Caco-2 (cell line): ENCODE results near the gene SMIM43. TPM values are rescaled to one million over a fixed set of nuclear protein-coding genes. Genes with fewer than 3 reads are reported as not detected.

ENCODE experiments used
- BruUV-seq: library from RNA; stranded (reverse); fragments of 400-500 nt; replicated peaks from 2 replicates; lab custom pipeline; 2021; lab: Mats Ljungman, UMichigan
- CTCF ChIA-PET: fragments of 300-600 bp; sonication (Branson Sonifier 250); formaldehyde crosslinking; loops from one replicate; lab custom pipeline; 2022; ENCODE audit warnings: antibody characterized with exemption; lab: Charles Lee
- POLR2A ChIA-PET: fragments of 300-600 bp; sonication (Branson Sonifier 250); formaldehyde crosslinking; loops from one replicate; lab custom pipeline; 2022; ENCODE audit warnings: antibody characterized with exemption; lab: Charles Lee
- DNase-seq, 2 experiments: peaks; one replicate each; pipeline versions ENCODE4 v3.0.0 to v3.0.0-alpha.2; 2020 to 2022
- H3K27me3 ChIP-seq: replicated peaks from 2 replicates; pipeline ENCODE4 v1.6.0; 2011; ENCODE audit warnings: low read length; ENCODE audit not compliant: control insufficient read depth, insufficient read depth
- H3K36me3 ChIP-seq: 2 replicates; pipeline ENCODE4 v1.5.1; 2011; ENCODE audit warnings: low read length; ENCODE audit not compliant: control insufficient read depth, insufficient read depth
- H3K4me1 ChIP-seq: fragments of 250-450 bp; sonication (Bioruptor Pico); 2 replicates; pipeline ENCODE4 v1.5.1; 2020; ENCODE audit warnings: mild to moderate bottlenecking
- H3K4me3 ChIP-seq: 2 replicates; pipeline ENCODE4 v1.5.1; 2011; ENCODE audit warnings: low read depth, mild to moderate bottlenecking, control low read depth, low read length
- H3K9me3 ChIP-seq: fragments of 250-450 bp; sonication (Bioruptor Pico); 2 replicates; pipeline ENCODE4 v1.5.1; 2020; ENCODE audit warnings: mild to moderate bottlenecking, moderate library complexity
- H3K27ac Mint-ChIP-seq: one replicate; pipeline ENCODE4 v1.8.0; 2022; ENCODE audit warnings: mixed read lengths; ENCODE audit not compliant: unreplicated experiment
- H3K27me3 Mint-ChIP-seq: one replicate; pipeline ENCODE4 v1.8.0; 2022; ENCODE audit warnings: mixed read lengths; ENCODE audit not compliant: insufficient read depth, unreplicated experiment
- H3K36me3 Mint-ChIP-seq: one replicate; pipeline ENCODE4 v1.8.0; 2022; ENCODE audit warnings: mild to moderate bottlenecking, mixed read lengths; ENCODE audit not compliant: insufficient read depth, unreplicated experiment
- H3K4me1 Mint-ChIP-seq: one replicate; pipeline ENCODE4 v1.8.0; 2022; ENCODE audit warnings: low read depth, mixed read lengths; ENCODE audit not compliant: unreplicated experiment
- H3K4me3 Mint-ChIP-seq: one replicate; pipeline ENCODE4 v1.8.0; 2022; ENCODE audit warnings: mild to moderate bottlenecking, moderate library complexity, mixed read lengths; ENCODE audit not compliant: unreplicated experiment
- H3K9me3 Mint-ChIP-seq: one replicate; pipeline ENCODE4 v1.8.0; 2022; ENCODE audit warnings: mixed read lengths; ENCODE audit not compliant: unreplicated experiment
- intact Hi-C: fragments of 100-400 bp; cut with micrococcal nuclease; formaldehyde crosslinking; loops from one replicate; pipeline ENCODE4 v1.10.0; 2022; ENCODE audit not compliant: unreplicated experiment
- total RNA-seq: library from RNA; stranded (reverse); gene quantifications from 2 replicates; pipeline ENCODE4 v1.2.3, GENCODE V29; 2022
- TF ChIP-seq, protein P1 (sequence below), 2 experiments: fragments of 200-600 bp in 1 of 2; IDR thresholded peaks; 1 replicate in 1 of 2; 2 replicates in 1 of 2; pipeline versions ENCODE4 v1.5.1 to v1.8.0; 2011 to 2022; ENCODE audit warnings: antibody characterized with exemption in 1 of 2, control low read depth in 1 of 2, inconsistent platforms in 1 of 2, low read depth in 1 of 2, low read length in 1 of 2, mild to moderate bottlenecking in 1 of 2, moderate library complexity in 1 of 2; ENCODE audit not compliant: insufficient read depth in 1 of 2, severe bottlenecking in 1 of 2, unreplicated experiment in 1 of 2

Gene SMIM43
- total RNA-seq, 1 experiment from 2014 or later, result not detected

DNA sequence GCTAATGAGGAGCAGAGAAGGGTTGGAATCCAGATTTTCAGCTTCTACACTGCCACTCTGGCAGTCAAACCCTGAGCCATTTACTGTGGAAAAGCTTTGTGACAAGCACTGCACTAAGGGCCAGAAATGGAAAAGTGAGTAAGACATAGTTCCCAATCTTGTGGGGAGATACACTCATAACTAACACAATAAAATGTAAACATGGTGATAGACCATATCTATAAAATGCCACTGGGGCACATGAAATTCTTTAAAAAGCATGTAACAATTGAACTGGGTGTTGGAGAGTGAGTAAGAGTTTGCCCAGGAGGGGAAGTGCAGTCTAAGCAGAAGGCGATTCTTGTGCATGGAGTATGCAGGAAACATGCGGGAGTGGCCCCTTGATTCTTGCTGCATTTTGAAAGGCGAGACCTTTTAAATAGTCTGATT, 36.2 kb downstream of the SMIM43 start:
- no peaks in the 10 kb centered on the region for H3K9me3 Mint-ChIP-seq
- no TSS peak for BruUV-seq
- intact Hi-C loops, result no loop called here
- Histone ChIP-seq H3K9me3 (no peaks in the 10 kb centered on the region), H3K36me3 (no peaks in the 10 kb centered on the region), H3K4me1 (peaks cover 6% of the 10 kb centered on the region; the same call in 1 of the 2 replicates), H3K27me3 (no peaks in the 10 kb centered on the region), H3K4me3 (no peak overlapping the region)
- H3K4me3 Mint-ChIP-seq, result no peak overlapping the region
- DNase-seq, result no peak
- no peaks in the 10 kb centered on the region for H3K27me3 Mint-ChIP-seq
- ChIA-PET CTCF (no interaction called here), POLR2A (no interaction called here)
- TF ChIP-seq, protein P1, sequence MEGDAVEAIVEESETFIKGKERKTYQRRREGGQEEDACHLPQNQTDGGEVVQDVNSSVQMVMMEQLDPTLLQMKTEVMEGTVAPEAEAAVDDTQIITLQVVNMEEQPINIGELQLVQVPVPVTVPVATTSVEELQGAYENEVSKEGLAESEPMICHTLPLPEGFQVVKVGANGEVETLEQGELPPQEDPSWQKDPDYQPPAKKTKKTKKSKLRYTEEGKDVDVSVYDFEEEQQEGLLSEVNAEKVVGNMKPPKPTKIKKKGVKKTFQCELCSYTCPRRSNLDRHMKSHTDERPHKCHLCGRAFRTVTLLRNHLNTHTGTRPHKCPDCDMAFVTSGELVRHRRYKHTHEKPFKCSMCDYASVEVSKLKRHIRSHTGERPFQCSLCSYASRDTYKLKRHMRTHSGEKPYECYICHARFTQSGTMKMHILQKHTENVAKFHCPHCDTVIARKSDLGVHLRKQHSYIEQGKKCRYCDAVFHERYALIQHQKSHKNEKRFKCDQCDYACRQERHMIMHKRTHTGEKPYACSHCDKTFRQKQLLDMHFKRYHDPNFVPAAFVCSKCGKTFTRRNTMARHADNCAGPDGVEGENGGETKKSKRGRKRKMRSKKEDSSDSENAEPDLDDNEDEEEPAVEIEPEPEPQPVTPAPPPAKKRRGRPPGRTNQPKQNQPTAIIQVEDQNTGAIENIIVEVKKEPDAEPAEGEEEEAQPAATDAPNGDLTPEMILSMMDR (IDR thresholded peaks at IDR 0.05; ENCODE audit: insufficient read depth in 1 of 2, low read depth in 1 of 2, low read length in 1 of 2, severe bottlenecking in 1 of 2, unreplicated experiment in 1 of 2), result no peak
- no peaks in the 10 kb centered on the region for H3K36me3 Mint-ChIP-seq
- no peak overlapping the region for H3K27ac Mint-ChIP-seq
- H3K4me1 Mint-ChIP-seq, result peaks cover 17% of the 10 kb centered on the region

DNA sequence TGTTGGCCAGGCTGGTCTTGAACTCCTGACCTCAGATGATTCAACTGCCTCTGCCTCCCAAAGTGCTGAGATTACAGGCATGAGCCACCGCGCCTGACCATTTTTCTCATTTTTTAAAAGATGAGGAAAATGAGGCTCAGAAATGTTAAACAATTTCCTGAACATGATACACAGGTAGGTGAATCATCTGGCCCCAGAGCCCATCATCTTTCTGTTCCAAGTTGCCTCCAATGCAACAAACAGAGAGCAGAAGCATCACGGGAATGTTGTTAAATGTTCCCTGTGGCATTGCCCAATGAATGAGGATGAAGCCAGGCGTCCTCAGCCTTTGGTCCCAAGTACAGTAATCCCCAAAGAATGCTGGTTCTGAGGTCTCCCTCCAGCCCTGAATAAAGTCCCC, 36.9 kb downstream of the SMIM43 start:
- no peak for DNase-seq
- ChIA-PET CTCF (no interaction called here), POLR2A (no interaction called here)
- H3K27ac Mint-ChIP-seq, result no peak overlapping the region
- TF ChIP-seq, protein P1 (IDR thresholded peaks at IDR 0.05; ENCODE audit: insufficient read depth in 1 of 2, low read depth in 1 of 2, low read length in 1 of 2, severe bottlenecking in 1 of 2, unreplicated experiment in 1 of 2), result no peak
- no peak overlapping the region for H3K4me3 Mint-ChIP-seq
- BruUV-seq, result no TSS peak
- Histone ChIP-seq H3K9me3 (no peaks in the 10 kb centered on the region), H3K4me3 (no peak overlapping the region), H3K4me1 (peaks cover 6% of the 10 kb centered on the region; the same call in 1 of the 2 replicates), H3K27me3 (no peaks in the 10 kb centered on the region), H3K36me3 (no peaks in the 10 kb centered on the region)
- no peaks in the 10 kb centered on the region for H3K27me3 Mint-ChIP-seq
- intact Hi-C loops, result no loop called here
- no peaks in the 10 kb centered on the region for H3K9me3 Mint-ChIP-seq
- H3K36me3 Mint-ChIP-seq, result no peaks in the 10 kb centered on the region
- H3K4me1 Mint-ChIP-seq, result peaks cover 17% of the 10 kb centered on the region

DNA sequence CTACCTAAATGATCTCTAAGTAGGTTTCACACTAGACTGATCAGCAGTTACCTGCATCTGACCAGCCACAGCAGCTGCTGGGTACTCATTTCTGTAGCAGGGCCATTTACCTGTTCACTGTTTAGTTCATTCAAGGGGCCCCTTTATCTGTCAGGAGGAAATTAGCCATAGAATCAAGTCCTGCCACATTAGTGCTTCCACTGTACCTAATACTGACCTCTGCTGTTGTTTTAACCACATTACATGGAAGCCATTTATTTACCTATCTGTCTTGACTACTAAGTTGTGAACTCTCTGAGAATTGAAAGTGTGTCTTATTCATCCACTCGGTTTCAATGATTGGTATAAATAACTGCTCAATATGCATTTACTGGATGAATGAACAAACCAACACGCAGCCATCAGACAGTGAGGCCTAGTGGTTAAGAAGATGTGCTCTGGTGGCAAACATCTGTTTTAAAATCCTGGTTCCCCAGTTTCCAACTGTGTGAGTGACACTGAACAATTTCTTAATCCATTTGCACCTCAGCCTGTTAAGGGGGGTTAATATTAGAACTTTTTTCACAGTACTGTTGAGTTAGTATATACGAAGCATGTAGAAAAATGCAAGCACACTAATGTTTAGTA, 38.2 kb downstream of the SMIM43 start:
- CTCF ChIA-PET, result no interaction called here
- DNase-seq, result peak in 1 of 2 experiments; percentile 62

More for the DNA sequence above, 38.2 kb downstream of the SMIM43 start:
- no peaks in the 10 kb centered on the region for H3K27me3 ChIP-seq
- no peaks in the 10 kb centered on the region for H3K9me3 ChIP-seq
- intact Hi-C loops, result loop anchor here (1.0 to 2.0 kb wide), 4 partner anchors 15 to 356 kb away; no protein-coding TSS in a partner anchor
- Mint-ChIP-seq H3K27ac (no peak overlapping the region), H3K27me3 (no peaks in the 10 kb centered on the region), H3K4me1 (peaks cover 17% of the 10 kb centered on the region), H3K36me3 (no peaks in the 10 kb centered on the region), H3K9me3 (no peaks in the 10 kb centered on the region), H3K4me3 (no peak overlapping the region)
- TF ChIP-seq, protein P1 (IDR thresholded peaks at IDR 0.05; ENCODE audit: insufficient read depth in 1 of 2, low read depth in 1 of 2, low read length in 1 of 2, severe bottlenecking in 1 of 2, unreplicated experiment in 1 of 2), result peak; percentile 58 to 63
- no peaks in the 10 kb centered on the region for H3K36me3 ChIP-seq
- POLR2A ChIA-PET, result no interaction called here
- H3K4me1 ChIP-seq, result peaks cover 6% of the 10 kb centered on the region; the same call in 1 of the 2 replicates
- BruUV-seq, result no TSS peak
- no peak overlapping the region for H3K4me3 ChIP-seq
